ENCODE measurements around the gene MAJIN.

The MAJIN gene

DNA sequence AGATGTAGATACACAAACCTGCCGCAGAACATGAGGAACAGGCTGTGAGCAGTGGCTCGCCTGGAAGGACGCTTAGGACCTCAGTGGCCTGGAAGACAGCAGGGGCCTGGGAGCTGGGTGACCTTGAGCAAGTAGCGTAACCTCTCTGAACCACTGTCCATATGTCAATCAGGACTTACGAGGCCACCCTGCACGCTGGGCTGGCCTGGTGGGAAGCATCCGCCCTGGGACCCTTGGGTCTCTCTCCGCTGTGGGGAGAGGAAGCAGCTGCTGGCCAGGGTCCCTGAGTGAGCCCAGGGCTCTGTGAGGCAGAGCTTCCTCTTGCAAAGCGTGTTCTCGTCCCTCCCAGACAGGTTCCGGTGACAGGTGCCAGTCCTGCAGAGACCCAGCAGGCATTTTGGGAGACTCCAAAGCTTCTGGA, 79.5 kb downstream of the MAJIN start:
- DNase-seq (ENCODE audit: low spot score) = no peak

DNA sequence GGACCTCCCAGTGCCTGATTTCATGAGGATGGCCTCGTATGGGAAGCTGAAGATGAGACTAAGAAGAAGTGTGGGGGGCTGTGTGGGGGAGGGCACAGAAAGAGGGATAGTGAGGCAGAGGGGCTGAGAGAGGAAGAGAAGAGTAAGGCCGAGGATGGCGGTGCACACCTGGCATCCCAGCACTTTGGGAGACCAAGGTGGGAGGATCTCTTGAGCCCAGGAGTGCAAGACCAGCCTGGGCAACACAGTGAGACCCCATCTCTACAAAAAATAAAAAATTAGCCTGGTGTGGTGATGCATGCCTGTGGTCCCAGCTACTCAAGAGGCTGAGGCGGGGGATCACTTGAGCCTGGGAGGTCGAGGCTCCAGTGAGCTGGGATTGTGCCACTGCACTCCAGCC, 80.0 kb downstream of the MAJIN start:
- DNase-seq (ENCODE audit: low spot score) = no peak

DNA sequence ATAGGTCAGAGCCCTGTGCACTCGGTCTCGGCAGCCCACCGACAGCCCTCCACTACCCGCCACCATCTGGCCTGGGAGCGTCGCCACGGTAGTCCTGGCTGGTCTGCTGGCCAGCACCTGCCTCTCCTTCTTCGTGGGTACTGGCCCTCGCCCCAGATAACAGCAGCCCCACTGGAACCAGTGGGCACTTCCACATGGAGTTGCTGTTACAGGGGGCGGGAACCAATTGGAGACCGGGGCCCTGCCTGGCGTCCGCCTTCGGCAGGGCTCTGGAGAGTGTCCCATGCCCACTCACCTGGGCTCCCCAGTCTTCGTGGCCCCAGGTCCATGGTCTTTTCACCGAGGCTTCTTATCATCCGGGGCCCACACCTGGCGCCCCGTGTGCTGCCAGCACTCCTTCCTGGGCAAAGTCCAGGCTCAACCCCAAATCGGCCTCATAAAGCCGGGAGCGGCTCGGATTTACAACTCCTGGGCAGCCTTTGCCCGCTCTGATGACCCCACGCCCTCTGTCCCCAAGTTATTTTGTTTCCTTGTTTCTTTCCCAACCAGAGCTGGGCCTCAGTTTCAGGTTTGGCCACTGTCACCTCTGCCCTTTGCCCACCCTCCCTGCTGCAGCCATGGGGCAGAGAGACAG, 80.6 kb downstream of the MAJIN start:
- DNase-seq (ENCODE audit: low spot score) = no peak

DNA sequence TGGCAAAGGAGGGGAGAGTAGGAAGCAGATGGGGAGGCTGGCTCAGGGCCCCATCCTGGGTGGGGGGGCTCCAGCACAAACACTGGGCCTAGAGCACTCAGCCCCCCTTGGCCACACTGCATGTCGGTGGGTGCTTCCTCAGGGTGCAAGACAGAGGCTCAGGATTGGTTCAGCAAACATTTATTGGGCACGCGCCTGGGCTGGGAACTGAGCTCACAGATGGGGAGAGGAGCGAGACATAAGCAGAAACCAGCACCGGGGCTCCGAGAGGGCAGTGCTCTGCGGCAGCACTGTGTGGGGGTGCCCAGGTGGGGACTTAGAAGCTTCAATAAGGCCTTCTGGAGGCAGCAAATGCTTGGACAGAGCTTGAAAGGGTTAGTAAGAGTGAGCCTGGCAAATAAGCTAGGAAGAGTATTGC, 81.4 kb downstream of the MAJIN start:
- DNase-seq (ENCODE audit: low spot score) = peak; percentile 24

DNA sequence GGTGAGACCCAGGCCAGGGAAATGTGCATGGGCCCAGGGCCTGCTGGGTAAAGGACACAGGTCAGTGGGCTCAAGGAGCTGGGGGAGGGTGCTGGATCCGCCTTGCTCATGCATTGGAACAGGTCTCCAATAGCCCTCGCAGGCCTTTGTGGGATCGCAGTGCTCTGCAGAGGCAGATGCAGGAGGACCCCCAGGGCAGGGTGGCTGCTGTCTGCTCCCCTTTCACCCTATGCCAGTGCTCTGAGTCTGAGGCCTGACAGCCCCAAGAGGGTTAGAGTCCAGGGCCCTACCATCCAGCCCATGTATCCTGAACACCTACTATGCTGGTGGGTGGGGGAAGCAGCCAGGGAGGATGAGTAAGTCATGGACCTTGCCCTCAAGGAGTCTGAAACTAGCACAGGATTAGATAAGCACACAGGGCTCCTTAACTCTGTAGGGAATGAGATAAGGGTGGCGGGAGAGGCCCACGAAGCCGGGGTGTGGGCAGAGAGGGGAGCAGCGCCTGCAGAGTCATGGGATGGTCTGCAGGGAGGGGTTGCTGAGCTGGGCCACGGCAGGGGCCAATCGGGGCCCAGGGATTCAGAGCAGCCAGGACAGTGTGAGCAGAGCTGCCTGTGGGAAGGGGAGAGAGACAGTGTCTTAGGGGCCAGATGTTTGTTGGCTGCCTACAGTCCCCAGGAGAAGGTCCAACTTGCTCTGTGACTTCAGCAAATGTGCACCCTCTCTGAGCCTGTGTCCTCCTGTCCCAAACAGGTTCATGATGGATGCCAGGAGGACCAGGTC, 83.0 kb downstream of the MAJIN start:
- DNase-seq (ENCODE audit: low spot score) = peak; percentile 91

DNA sequence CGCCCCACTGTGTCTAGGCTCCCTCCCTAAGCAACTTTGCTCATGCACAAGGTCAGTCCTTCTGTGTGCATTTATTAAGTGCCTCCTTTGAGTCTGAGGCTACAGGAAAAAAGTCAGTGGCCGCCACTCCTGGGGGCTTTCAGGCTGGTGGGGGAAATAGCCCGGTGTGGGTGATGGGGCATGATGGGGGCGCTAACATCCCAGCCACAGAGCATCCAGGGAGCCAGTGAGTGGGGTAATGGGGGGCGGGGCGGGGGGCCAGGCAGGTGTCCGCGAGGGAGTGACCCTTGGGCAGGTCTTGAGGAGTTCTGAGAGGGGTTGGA, 83.5 kb downstream of the MAJIN start:
- no peak for DNase-seq (ENCODE audit: low spot score)

Data from hematopoietic multipotent progenitor cell treated with erythropoietin and hydrocortisone succinate and interleukin-3 and kit ligand, for 17 days (in vitro differentiated cells).